Neural progenitor cell (in vitro differentiated cells): ENCODE data around the gene WAC. TPM values are rescaled to one million over a fixed set of nuclear protein-coding genes. Genes with fewer than 3 reads are reported as not detected.

Experiments used
- DNase-seq: peaks from one replicate; pipeline ENCODE4 v3.0.0-alpha.2; 2016; ENCODE audit warnings: low spot score
- H2AFZ ChIP-seq: fragments of 200-600 bp; sonication (generic); replicated peaks from 2 replicates; pipeline ENCODE4 v1.6.1; 2016; ENCODE audit warnings: antibody characterized with exemption
- H3F3A ChIP-seq: fragments of 200-600 bp; sonication (generic); 2 replicates; pipeline ENCODE4 v1.6.1; 2016; ENCODE audit warnings: antibody characterized with exemption, low read depth
- H3K27ac ChIP-seq: fragments of 200-600 bp; sonication (generic); 2 replicates; pipeline ENCODE4 v1.5.1; 2016; ENCODE audit warnings: mild to moderate bottlenecking
- H3K27me3 ChIP-seq: fragments of 200-600 bp; sonication (generic); 2 replicates; pipeline ENCODE4 v1.6.1; 2016; ENCODE audit warnings: mild to moderate bottlenecking, moderate library complexity
- H3K36me3 ChIP-seq: fragments of 200-600 bp; sonication (generic); 2 replicates; pipeline ENCODE4 v1.5.1; 2016
- H3K4me1 ChIP-seq: fragments of 200-600 bp; sonication (generic); 2 replicates; pipeline ENCODE4 v1.6.1; 2016; ENCODE audit warnings: mixed run types
- H3K4me2 ChIP-seq: fragments of 200-600 bp; sonication (generic); 2 replicates; pipeline ENCODE4 v1.6.1; 2016
- H3K4me3 ChIP-seq: fragments of 200-600 bp; sonication (generic); 2 replicates; pipeline ENCODE4 v1.5.1; 2016
- H3K79me2 ChIP-seq: fragments of 200-600 bp; sonication (generic); 2 replicates; pipeline ENCODE4 v1.6.1; 2016; ENCODE audit warnings: low read depth
- H3K9ac ChIP-seq: fragments of 200-600 bp; sonication (generic); 2 replicates; pipeline ENCODE4 v1.6.1; 2016
- H3K9me3 ChIP-seq: fragments of 200-600 bp; sonication (generic); 2 replicates; pipeline ENCODE4 v1.5.1; 2016; ENCODE audit warnings: low read depth
- H4K20me1 ChIP-seq: fragments of 200-600 bp; sonication (generic); 2 replicates; pipeline ENCODE4 v1.6.1; 2016; ENCODE audit warnings: low read depth
- H3K27ac Mint-ChIP-seq: 3 replicates; pipeline ENCODE4 v1.8.0; 2021; ENCODE audit warnings: mixed read lengths
- H3K27me3 Mint-ChIP-seq: 2 replicates; pipeline ENCODE4 v1.8.0; 2022; ENCODE audit warnings: low read depth, mild to moderate bottlenecking, inconsistent platforms, moderate library complexity, mixed read lengths; ENCODE audit not compliant: insufficient read depth
- H3K36me3 Mint-ChIP-seq: 3 replicates; pipeline ENCODE4 v1.8.0; 2021; ENCODE audit warnings: mixed read lengths
- H3K4me1 Mint-ChIP-seq: 3 replicates; pipeline ENCODE4 v1.8.0; 2021; ENCODE audit warnings: mixed read lengths
- H3K4me3 Mint-ChIP-seq: 3 replicates; pipeline ENCODE4 v1.8.0; 2021; ENCODE audit warnings: mild to moderate bottlenecking, moderate library complexity, mixed read lengths
- H3K9me3 Mint-ChIP-seq: 3 replicates; pipeline ENCODE4 v1.8.0; 2020; ENCODE audit warnings: mixed read lengths
- CTCF ChIP-seq: fragments of 200-600 bp; sonication (generic); IDR thresholded peaks from 2 replicates; pipeline ENCODE4 v1.5.1; 2017; ENCODE audit warnings: antibody characterized with exemption, mild to moderate bottlenecking
- EZH2 ChIP-seq: fragments of 200-600 bp; sonication (generic); IDR thresholded peaks from 2 replicates; pipeline ENCODE4 v1.6.1; 2017; ENCODE audit warnings: antibody characterized with exemption, mild to moderate bottlenecking, moderate library complexity
- EZH2phosphoT487 ChIP-seq: fragments of 200-600 bp; sonication (generic); IDR thresholded peaks from 2 replicates; pipeline ENCODE4 v1.6.1; 2017; ENCODE audit warnings: antibody characterized with exemption
- total RNA-seq: library from RNA; depleted of rRNA; stranded (reverse); fragments of >200 nt; gene quantifications from 2 replicates; pipeline ENCODE4 v1.2.3, GENCODE V29; 2015; ENCODE audit warnings: low replicate concordance

WAC gene
- total RNA-seq, 1 donor from 2014 or later, result 174 TPM

DNA sequence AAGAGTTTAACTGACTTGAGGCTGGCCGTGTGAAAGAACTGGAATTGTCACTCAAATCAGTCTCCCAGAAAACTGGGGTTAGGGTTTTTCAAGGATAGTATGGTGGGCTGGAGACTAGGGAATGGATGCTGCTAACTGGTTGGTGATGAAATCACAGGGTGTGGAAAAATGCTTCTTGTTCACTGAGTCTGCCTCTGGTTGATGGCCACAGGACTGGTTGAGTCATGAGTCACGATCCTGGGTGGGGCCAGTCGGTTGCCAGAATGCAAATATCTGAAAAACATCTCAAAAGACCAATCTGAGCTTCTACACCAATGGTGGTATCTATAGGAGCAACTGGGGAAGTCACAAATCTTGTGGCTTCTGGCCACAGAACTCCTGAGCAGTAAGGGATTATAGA lies 128.1 kb downstream of the WAC start:
- H3K4me2 ChIP-seq, result no peak overlapping the region
- H4K20me1 ChIP-seq, result no peaks in the 10 kb centered on the region
- no peak overlapping the region for H3K4me3 ChIP-seq
- TF ChIP-seq EZH2, result no peak
- TF ChIP-seq EZH2phosphoT487, result no peak
- TF ChIP-seq CTCF, result no peak
- no peaks in the 10 kb centered on the region for H3K9me3 ChIP-seq
- Mint-ChIP-seq H3K27ac (no peak overlapping the region), H3K4me3 (no peak overlapping the region), H3K9me3 (no peaks in the 10 kb centered on the region), H3K4me1 (peaks cover 8% of the 10 kb centered on the region), H3K27me3 (peaks cover 21% of the 10 kb centered on the region), H3K36me3 (no peaks in the 10 kb centered on the region)
- H2AFZ ChIP-seq, result no peak overlapping the region
- no peak overlapping the region for H3K27ac ChIP-seq
- H3K36me3 ChIP-seq, result no peaks in the 10 kb centered on the region
- no peak overlapping the region for H3K9ac ChIP-seq
- no peak for DNase-seq
- no peaks in the 10 kb centered on the region for H3K79me2 ChIP-seq
- H3K27me3 ChIP-seq, result no peaks in the 10 kb centered on the region
- no peaks in the 10 kb centered on the region for H3K4me1 ChIP-seq
- H3F3A ChIP-seq, result no peaks in the 10 kb centered on the region

DNA sequence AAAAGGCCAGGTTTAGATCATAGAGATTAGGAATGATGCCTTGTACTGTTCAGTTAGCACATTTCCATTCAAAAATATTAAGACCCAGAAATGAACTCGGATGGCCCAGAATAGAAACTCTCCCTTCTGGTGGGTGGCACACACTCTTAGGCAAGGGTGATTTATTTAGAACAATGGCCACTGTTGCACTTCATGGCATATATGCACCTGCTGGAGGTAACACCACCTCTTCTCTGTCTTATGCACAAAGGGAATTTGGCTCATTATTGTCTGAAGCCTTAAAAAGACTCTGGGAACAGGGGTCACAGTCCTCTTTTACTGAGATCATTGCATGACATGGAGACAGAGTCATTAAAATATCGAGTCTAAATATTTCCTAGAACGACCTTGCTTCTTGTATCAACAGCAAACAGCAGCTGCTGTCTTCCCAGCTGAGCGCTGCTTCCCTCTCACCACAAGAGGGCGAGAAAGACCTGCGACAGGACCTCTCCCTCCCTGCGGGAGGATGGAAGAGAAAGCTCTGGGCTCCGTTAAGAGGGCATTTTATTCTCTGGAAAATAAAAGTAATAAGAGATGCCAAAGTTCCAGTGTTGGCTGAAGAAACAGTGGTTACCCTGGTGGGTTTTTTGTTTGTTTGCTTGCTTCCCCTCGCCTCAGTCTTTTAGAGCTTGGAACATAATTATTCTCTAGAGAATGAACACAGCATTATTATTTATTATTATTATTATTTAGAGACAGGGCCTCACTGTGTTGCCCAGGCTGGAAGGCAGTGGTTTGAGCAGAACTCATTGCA lies 130.9 kb downstream of the WAC start:
- no peaks in the 10 kb centered on the region for H3K9me3 Mint-ChIP-seq
- Histone ChIP-seq H3K27me3 (peaks cover 26% of the 10 kb centered on the region), H3K27ac (no peak overlapping the region), H2AFZ (no peak overlapping the region), H3F3A (no peaks in the 10 kb centered on the region), H4K20me1 (no peaks in the 10 kb centered on the region), H3K9ac (no peak overlapping the region), H3K4me3 (no peak overlapping the region), H3K4me1 (peaks cover 2% of the 10 kb centered on the region), H3K4me2 (no peak overlapping the region), H3K79me2 (no peaks in the 10 kb centered on the region), H3K9me3 (no peaks in the 10 kb centered on the region), H3K36me3 (no peaks in the 10 kb centered on the region)
- DNase-seq, result peak; percentile 91
- TF ChIP-seq CTCF, result peak; percentile 99
- TF ChIP-seq EZH2phosphoT487, result no peak
- no peak overlapping the region for H3K27ac Mint-ChIP-seq
- no peaks in the 10 kb centered on the region for H3K36me3 Mint-ChIP-seq
- no peak overlapping the region for H3K4me3 Mint-ChIP-seq
- H3K27me3 Mint-ChIP-seq, result peaks cover 20% of the 10 kb centered on the region
- peaks cover 21% of the 10 kb centered on the region for H3K4me1 Mint-ChIP-seq

GRCh38 chr10:28664369-28664740 lies 131.4 kb downstream of the WAC start:
- Mint-ChIP-seq H3K4me1 (peaks cover 23% of the 10 kb centered on the region), H3K4me3 (no peak overlapping the region), H3K36me3 (no peaks in the 10 kb centered on the region), H3K9me3 (no peaks in the 10 kb centered on the region), H3K27me3 (peaks cover 26% of the 10 kb centered on the region), H3K27ac (no peak overlapping the region)
- Histone ChIP-seq H3K36me3 (no peaks in the 10 kb centered on the region), H2AFZ (no peak overlapping the region), H3K9ac (no peak overlapping the region), H4K20me1 (no peaks in the 10 kb centered on the region), H3K27me3 (peaks cover 32% of the 10 kb centered on the region), H3K4me1 (peaks cover 2% of the 10 kb centered on the region), H3K79me2 (no peaks in the 10 kb centered on the region), H3K4me2 (no peak overlapping the region), H3K9me3 (no peaks in the 10 kb centered on the region), H3K27ac (no peak overlapping the region), H3F3A (no peaks in the 10 kb centered on the region), H3K4me3 (no peak overlapping the region)
- no peak for DNase-seq
- TF ChIP-seq EZH2 (no peak), CTCF (no peak), EZH2phosphoT487 (no peak)
